ENCODE results near the gene ARF5.

- TF ChIP-seq CTCF (IDR thresholded peaks at IDR 0.05) (no peak), POLR2A (IDR thresholded peaks at IDR 0.05) (no peak)
Observed at GRCh38 chr7:127557803-127558202, 30.4 kb upstream of the ARF5 start.
